WTC11 (cell line): Measurements from ENCODE around the gene AGXT. TPM values are rescaled to one million over a fixed set of nuclear protein-coding genes. Genes with fewer than 3 reads are reported as not detected.

Source experiments
- ATAC-seq: fragments of 200-7000 bp; cut with Tn5 transposase; 2 replicates; pipeline ENCODE4 v1.10.0; 2021; ENCODE audit warnings: mild to moderate bottlenecking, moderate library complexity
- CTCF ChIA-PET: fragments of 300-600 bp; sonication (Branson Sonifier 250); formaldehyde crosslinking; loops from one replicate; lab custom pipeline; 2021; ENCODE audit warnings: antibody characterized with exemption; lab: Charles Lee
- POLR2A ChIA-PET: fragments of 350-600 bp; sonication (Branson Sonifier 250); formaldehyde crosslinking; loops from one replicate; lab custom pipeline; 2021; ENCODE audit warnings: antibody characterized with exemption; lab: Charles Lee
- DNase-seq: peaks from one replicate; pipeline ENCODE4 v3.0.0; 2021; ENCODE audit warnings: low spot score
- H3K27ac Mint-ChIP-seq: 2 replicates; pipeline ENCODE4 v1.8.0; 2021; ENCODE audit warnings: mixed read lengths
- H3K27me3 Mint-ChIP-seq: 2 replicates; pipeline ENCODE4 v1.8.0; 2021; ENCODE audit warnings: low read depth, mild to moderate bottlenecking, moderate library complexity, mixed read lengths
- H3K36me3 Mint-ChIP-seq: 2 replicates; pipeline ENCODE4 v1.8.0; 2021; ENCODE audit warnings: mixed read lengths
- H3K4me1 Mint-ChIP-seq: 2 replicates; pipeline ENCODE4 v1.8.0; 2022; ENCODE audit warnings: mixed read lengths
- H3K4me3 Mint-ChIP-seq: 2 replicates; pipeline ENCODE4 v1.8.0; 2021; ENCODE audit warnings: mild to moderate bottlenecking, moderate library complexity, mixed read lengths
- H3K9me3 Mint-ChIP-seq: 2 replicates; pipeline ENCODE4 v1.8.0; 2021; ENCODE audit warnings: mixed read lengths
- AFF4 ChIP-seq: sonication (generic); formaldehyde crosslinking; IDR thresholded peaks from 2 replicates; pipeline ENCODE4 v1.8.1; 2023; ENCODE audit warnings: mild to moderate bottlenecking, missing genetic modification reagents, borderline replicate concordance
- AR ChIP-seq: fragments of 250-450 bp; sonication (Bioruptor Pico); IDR thresholded peaks from 2 replicates; pipeline ENCODE4 v1.9.0; 2021; ENCODE audit warnings: mild to moderate bottlenecking
- ATF3 ChIP-seq: sonication (generic); formaldehyde crosslinking; conservative IDR thresholded peaks from 2 replicates; pipeline ENCODE4 v1.8.1; 2022; ENCODE audit warnings: mild to moderate bottlenecking, missing genetic modification reagents
- ATF6 ChIP-seq: sonication (generic); formaldehyde crosslinking; IDR thresholded peaks from 2 replicates; pipeline ENCODE4 v1.8.1; 2023; ENCODE audit warnings: mild to moderate bottlenecking, missing genetic modification reagents
- E2F1 ChIP-seq: sonication (generic); formaldehyde crosslinking; IDR thresholded peaks from 2 replicates; pipeline ENCODE4 v1.8.0; 2022; ENCODE audit warnings: mild to moderate bottlenecking, missing genetic modification reagents
- ELF4 ChIP-seq: sonication (generic); formaldehyde crosslinking; IDR thresholded peaks from 2 replicates; pipeline ENCODE4 v1.8.1; 2022; ENCODE audit warnings: low read depth, mild to moderate bottlenecking, moderate library complexity, missing genetic modification reagents
- ESRRA ChIP-seq: sonication (generic); formaldehyde crosslinking; IDR thresholded peaks from 2 replicates; pipeline ENCODE4 v1.8.1; 2022; ENCODE audit warnings: mild to moderate bottlenecking, missing genetic modification reagents, borderline replicate concordance
- GRHL2 ChIP-seq: fragments of 250-450 bp; sonication (Bioruptor Pico); IDR thresholded peaks from 2 replicates; pipeline ENCODE4 v1.8.0; 2022; ENCODE audit warnings: mild to moderate bottlenecking, moderate library complexity; ENCODE audit not compliant: insufficient replicate concordance, severe bottlenecking
- HMGA2 ChIP-seq: fragments of 250-450 bp; sonication (Bioruptor Pico); IDR thresholded peaks from 2 replicates; pipeline ENCODE4 v1.4.0; 2021; ENCODE audit warnings: mild to moderate bottlenecking, moderate library complexity
- NFATC4 ChIP-seq: fragments of 250-450 bp; sonication (Bioruptor Pico); IDR thresholded peaks from 2 replicates; pipeline ENCODE4 v1.9.0; 2021; ENCODE audit warnings: mild to moderate bottlenecking
- OVOL2 ChIP-seq: fragments of 250-450 bp; sonication (Bioruptor Pico); IDR thresholded peaks from 2 replicates; pipeline ENCODE4 v1.9.0; 2021; ENCODE audit warnings: mild to moderate bottlenecking, borderline replicate concordance
- SOX15 ChIP-seq: fragments of 250-450 bp; sonication (Bioruptor Pico); IDR thresholded peaks from 2 replicates; pipeline ENCODE4 v1.9.0; 2021; ENCODE audit warnings: mild to moderate bottlenecking
- USF2 ChIP-seq: sonication (generic); formaldehyde crosslinking; IDR thresholded peaks from 2 replicates; pipeline ENCODE4 v1.8.1; 2023; ENCODE audit warnings: mild to moderate bottlenecking, missing genetic modification reagents, moderate library complexity
- ZNF219 ChIP-seq: sonication (generic); formaldehyde crosslinking; IDR thresholded peaks from 2 replicates; pipeline ENCODE4 v1.8.0; 2023; ENCODE audit warnings: missing genetic modification reagents, mild to moderate bottlenecking, borderline replicate concordance
- ZNF232 ChIP-seq: sonication (generic); formaldehyde crosslinking; IDR thresholded peaks from 2 replicates; pipeline ENCODE4 v1.8.0; 2022; ENCODE audit warnings: mild to moderate bottlenecking, missing genetic modification reagents
- ZNF263 ChIP-seq: sonication (generic); formaldehyde crosslinking; IDR thresholded peaks from 2 replicates; pipeline ENCODE4 v1.8.1; 2022; ENCODE audit warnings: low read depth, mild to moderate bottlenecking, moderate library complexity, missing genetic modification reagents
- ZNF317 ChIP-seq: sonication (generic); formaldehyde crosslinking; IDR thresholded peaks from 2 replicates; pipeline ENCODE4 v1.8.1; 2023; ENCODE audit warnings: low read depth, mild to moderate bottlenecking, moderate library complexity, missing genetic modification reagents, borderline replicate concordance
- ZNF423 ChIP-seq: fragments of 250-450 bp; sonication (Bioruptor Pico); IDR thresholded peaks from 2 replicates; pipeline ENCODE4 v2.1.2; 2022; ENCODE audit warnings: mild to moderate bottlenecking, moderate library complexity
- ZNF532 ChIP-seq: fragments of 250-450 bp; sonication (Bioruptor Pico); IDR thresholded peaks from 2 replicates; pipeline ENCODE4 v1.9.0; 2021; ENCODE audit warnings: mild to moderate bottlenecking, borderline replicate concordance
- ZNF671 ChIP-seq: fragments of 250-450 bp; sonication (Bioruptor Pico); IDR thresholded peaks from 2 replicates; pipeline ENCODE4 v1.8.0; 2021; ENCODE audit warnings: mild to moderate bottlenecking
- total RNA-seq: library from RNA; stranded (reverse); gene quantifications from 3 replicates; pipeline ENCODE4 v1.2.3, GENCODE V29; 2021

AGXT gene
- total RNA-seq, 1 experiment from 2014 or later, result 0.24 TPM

- TF ChIP-seq ATF6 (CRISPR knock-in tag) (no peak), ZNF532 (CRISPR knock-in tag) (no peak), ZNF423 (CRISPR knock-in tag) (no peak), ESRRA (CRISPR knock-in tag) (no peak), USF2 (CRISPR knock-in tag) (no peak), NFATC4 (CRISPR knock-in tag) (no peak), ZNF219 (CRISPR knock-in tag) (no peak), AFF4 (CRISPR knock-in tag) (no peak), ATF3 (no peak), ZNF317 (CRISPR knock-in tag) (no peak)
Measured at GRCh38 chr2:240895656-240896388, 27.2 kb downstream of the AGXT start, which contains the start of gene MAB21L4 (continued).

- no peak for ATAC-seq
- no peaks in the 10 kb centered on the region for H3K27me3 Mint-ChIP-seq
- CTCF ChIA-PET, result interaction anchor here (3.0 to 3.7 kb wide), 2 partner anchors 18 to 45 kb away, joined by 11 to 25 read pairs; no protein-coding TSS in a partner anchor
- H3K27ac Mint-ChIP-seq, result no peak overlapping the region
- no peaks in the 10 kb centered on the region for H3K4me1 Mint-ChIP-seq
- no peak overlapping the region for H3K4me3 Mint-ChIP-seq
- POLR2A ChIA-PET, result no interaction called here
- H3K9me3 Mint-ChIP-seq, result peaks cover 7% of the 10 kb centered on the region
- DNase-seq, result no peak
- H3K36me3 Mint-ChIP-seq, result peaks cover 3% of the 10 kb centered on the region
- TF ChIP-seq ZNF232 (CRISPR knock-in tag) (no peak), SOX15 (CRISPR knock-in tag) (no peak), E2F1 (CRISPR knock-in tag) (no peak), ZNF263 (no peak), HMGA2 (no peak), ZNF219 (CRISPR knock-in tag) (no peak), ELF4 (CRISPR knock-in tag) (no peak), OVOL2 (CRISPR knock-in tag) (no peak), ZNF671 (no peak), AR (CRISPR knock-in tag) (no peak), GRHL2 (CRISPR knock-in tag) (no peak)
Measured at GRCh38 chr2:240896394-240896793, 27.8 kb downstream of the AGXT start.
